Prostate gland (tissue), 2 donors: ENCODE results near the gene RUFY2. TPM values are rescaled to one million over a fixed set of nuclear protein-coding genes. Genes with fewer than 3 reads are reported as not detected.

Experiments
- DNase-seq: peaks from one replicate; pipeline ENCODE4 v3.0.0-alpha.2; 2019; ENCODE audit warnings: low spot score
- H3K27ac ChIP-seq, 2 donors: fragments of 200-600 bp; sonication (generic); 2 replicates each; pipeline ENCODE4 v1.5.1; 2017 to 2019
- H3K27me3 ChIP-seq: fragments of 200-600 bp; sonication (generic); replicated peaks from 2 replicates; pipeline ENCODE4 v1.5.1; 2019; ENCODE audit not compliant: insufficient read depth
- H3K36me3 ChIP-seq, 2 donors: fragments of 200-600 bp; sonication (generic); 1 replicate in 1 of 2; 2 replicates in 1 of 2; pipeline versions ENCODE4 v1.5.1 to v1.8.1; 2017 to 2019
- H3K4me1 ChIP-seq: fragments of 200-600 bp; sonication (generic); replicated peaks from 2 replicates; pipeline ENCODE4 v1.5.1; 2019
- H3K4me3 ChIP-seq, 2 donors: fragments of 200-600 bp; sonication (generic); 2 replicates each; pipeline ENCODE4 v1.5.1; 2017 to 2019
- H3K9me3 ChIP-seq: fragments of 200-600 bp; sonication (generic); 2 replicates; pipeline ENCODE4 v1.5.1; 2017
- CTCF ChIP-seq, 4 experiments: fragments of 200-600 bp in 2 of 4; fragments of 450-650 bp in 2 of 4; sonication (generic) in 2 of 4; IDR thresholded peaks; 1 replicate in 3 of 4; 2 replicates in 1 of 4; pipeline ENCODE4 v1.5.1; 2016 to 2019; ENCODE audit warnings: antibody characterized with exemption in 4 of 4, mild to moderate bottlenecking in 2 of 4, moderate library complexity in 2 of 4
- POLR2A ChIP-seq: fragments of 450-650 bp; IDR thresholded peaks from one replicate; pipeline ENCODE4 v1.6.1; 2016; ENCODE audit warnings: antibody characterized with exemption, mild to moderate bottlenecking
- POLR2AphosphoS5 ChIP-seq: sonication (generic); formaldehyde crosslinking; IDR thresholded peaks from one replicate; pipeline ENCODE4 v1.6.1; 2017; ENCODE audit warnings: antibody characterized with exemption
- WGBS: methylation state at CpG from one replicate; pipeline ENCODE4 v1.1.5; 2018; 5-methylcytosine and 5-hydroxymethylcytosine counted together
- intact Hi-C: fragments of 100-400 bp; cut with DNase I; formaldehyde crosslinking; loops from one replicate; pipeline ENCODE4 v1.14.2; 2022
- total RNA-seq, 2 donors: library from RNA; depleted of rRNA; stranded (reverse); fragments of >200 nt; gene quantifications; one replicate each; pipeline ENCODE4 v1.1.0, GENCODE V29; 2016

Gene RUFY2
- total RNA-seq, 2 donors from 2014 or later = 16.7 to 22.1 TPM

DNA sequence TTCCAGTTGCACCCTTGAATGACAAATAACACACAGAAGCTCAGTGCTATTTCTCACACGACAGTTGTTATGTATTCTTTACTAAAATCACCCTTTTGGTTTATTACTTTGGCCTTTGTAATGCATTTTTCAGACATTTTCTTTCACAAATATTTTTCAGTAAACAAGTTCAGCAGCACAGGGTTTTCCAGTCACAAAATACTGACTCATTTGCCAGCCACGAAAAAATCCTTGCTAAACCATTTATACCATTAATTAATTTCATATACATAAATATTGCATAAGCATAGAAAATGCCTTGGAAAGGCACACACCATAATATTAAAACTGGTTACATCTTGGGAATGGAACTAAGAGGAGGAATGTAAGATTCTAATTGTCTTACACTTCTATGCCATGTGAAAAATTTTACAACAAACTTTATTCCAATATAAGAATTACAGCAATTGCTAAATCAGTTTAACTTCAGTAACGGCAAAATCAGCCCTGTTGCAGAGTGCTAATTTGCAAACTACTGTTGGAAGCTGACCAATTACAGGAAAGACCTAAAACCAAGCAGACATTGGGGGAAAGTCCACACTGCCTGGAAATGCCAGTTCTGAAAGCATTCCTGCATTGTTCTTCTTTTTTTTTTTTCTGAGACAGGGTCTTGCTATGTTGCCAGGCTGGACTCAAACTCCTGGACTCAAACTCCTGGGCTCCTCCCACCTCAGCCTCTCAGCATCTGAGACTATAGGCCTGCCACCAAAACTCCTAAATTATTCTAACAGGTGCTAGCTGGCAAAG is 42.8 kb downstream of the RUFY2 start:
- Histone ChIP-seq H3K9me3 (no peaks in the 10 kb centered on the region), H3K27me3 (no peaks in the 10 kb centered on the region), H3K4me1 (no peaks in the 10 kb centered on the region), H3K27ac (no peak overlapping the region), H3K4me3 (no peak overlapping the region), H3K36me3 (peaks cover 0 to 5% of the 10 kb centered on the region in 2 donors)
- TF ChIP-seq CTCF (IDR thresholded peaks at IDR 0.05) (no peak), POLR2AphosphoS5 (no peak), POLR2A (no peak)
- 88% methylated on average over 3 of the region's 3 CpGs for WGBS
- intact Hi-C loops = no loop called here
- DNase-seq = no peak

- DNase-seq = no peak
- Histone ChIP-seq H3K27ac (no peak overlapping the region), H3K9me3 (no peaks in the 10 kb centered on the region), H3K4me3 (no peak overlapping the region), H3K27me3 (no peaks in the 10 kb centered on the region), H3K4me1 (no peaks in the 10 kb centered on the region), H3K36me3 (peaks cover 0 to 5% of the 10 kb centered on the region in 2 donors)
- TF ChIP-seq CTCF (IDR thresholded peaks at IDR 0.05) (no peak), POLR2AphosphoS5 (no peak), POLR2A (no peak)
- intact Hi-C loops = no loop called here
- WGBS = 92% methylated on average over 3 of the region's 3 CpGs
Measured at GRCh38 chr10:68362590-68362989, 44.5 kb downstream of the RUFY2 start.

DNA sequence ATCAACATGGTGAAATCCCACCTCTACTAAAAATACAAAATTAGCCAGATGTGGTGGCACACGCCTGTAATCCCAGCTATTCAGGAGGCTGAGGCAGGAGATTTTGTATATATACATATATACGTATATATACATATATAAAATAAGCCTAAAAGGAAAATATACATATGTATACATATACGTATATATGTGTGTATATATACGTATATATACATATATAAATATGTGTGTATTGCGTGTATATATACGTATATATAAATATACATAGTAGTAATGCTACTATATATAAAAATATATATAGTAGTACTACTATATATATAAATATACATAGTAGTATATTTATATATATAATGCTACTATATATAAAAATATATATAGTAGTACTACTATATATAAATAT is 47.9 kb downstream of the RUFY2 start:
- WGBS = 97% methylated on average over 6 of the region's 6 CpGs
- Histone ChIP-seq H3K9me3 (no peaks in the 10 kb centered on the region), H3K27ac (no peak overlapping the region), H3K36me3 (peaks cover 0 to 5% of the 10 kb centered on the region in 2 donors), H3K4me3 (no peak overlapping the region), H3K27me3 (no peaks in the 10 kb centered on the region), H3K4me1 (no peaks in the 10 kb centered on the region)
- TF ChIP-seq CTCF (IDR thresholded peaks at IDR 0.05) = no peak
- TF ChIP-seq POLR2AphosphoS5 = no peak
- no peak for TF ChIP-seq POLR2A
- intact Hi-C loops = no loop called here
- no peak for DNase-seq

DNA sequence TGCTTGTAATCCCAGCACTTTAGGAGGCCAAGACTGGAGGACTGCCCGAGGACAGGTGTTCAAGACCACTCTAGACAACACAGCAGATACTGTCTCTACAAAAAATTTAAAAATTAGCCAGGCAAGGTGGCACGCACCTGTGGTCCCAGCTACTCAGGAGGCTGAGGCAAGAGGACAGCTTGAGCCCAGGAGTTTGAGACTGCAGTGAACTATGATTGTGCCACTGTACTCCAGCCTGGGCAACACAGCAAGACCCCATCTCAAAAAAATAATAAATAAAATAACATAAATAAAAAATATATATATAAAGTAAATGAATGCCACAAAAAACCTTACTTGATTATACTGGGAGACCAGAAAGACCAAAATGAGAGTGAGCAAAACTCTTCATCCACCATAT is 53.5 kb downstream of the RUFY2 start:
- H3K4me1 ChIP-seq = no peaks in the 10 kb centered on the region
- no peak for DNase-seq
- no peaks in the 10 kb centered on the region for H3K27me3 ChIP-seq
- TF ChIP-seq POLR2A (no peak), CTCF (IDR thresholded peaks at IDR 0.05) (no peak), POLR2AphosphoS5 (no peak)
- H3K36me3 ChIP-seq = no peaks in the 10 kb centered on the region
- no peak overlapping the region for H3K27ac ChIP-seq
- H3K4me3 ChIP-seq = no peak overlapping the region
- intact Hi-C loops = no loop called here
- H3K9me3 ChIP-seq = no peaks in the 10 kb centered on the region
- 100% methylated on average over 2 of the region's 2 CpGs for WGBS

GRCh38 chr10:68348265-68348741 is 58.8 kb downstream of the RUFY2 start:
- H3K27ac ChIP-seq = no peak overlapping the region
- no peak for DNase-seq
- no peaks in the 10 kb centered on the region for H3K4me1 ChIP-seq
- WGBS = 81% methylated on average over 2 of the region's 2 CpGs
- no peaks in the 10 kb centered on the region for H3K27me3 ChIP-seq
- intact Hi-C loops = no loop called here
- H3K36me3 ChIP-seq = no peaks in the 10 kb centered on the region
- H3K4me3 ChIP-seq = no peak overlapping the region
- TF ChIP-seq CTCF (IDR thresholded peaks at IDR 0.05) = peak in 2 of 4 experiments; percentile 22 to 47
- no peak for TF ChIP-seq POLR2AphosphoS5
- no peaks in the 10 kb centered on the region for H3K9me3 ChIP-seq
